K562 (cell line): ENCODE measurements around the gene C14orf180. TPM values are rescaled to one million over a fixed set of nuclear protein-coding genes. Genes with fewer than 3 reads are reported as not detected.

ENCODE experiments used
- ATAC-seq: fragments of 200-7000 bp; cut with Tn5 transposase; 3 replicates; pipeline ENCODE4 v1.9.1; 2020; ENCODE audit warnings: moderate library complexity
- BruUV-seq: library from RNA; stranded (reverse); fragments of 400-500 nt; replicated peaks from 2 replicates; lab custom pipeline; 2021; lab: Mats Ljungman, UMichigan
- CTCF ChIA-PET: fragments of 300-600 bp; formaldehyde crosslinking; extraction: SDS; loops from one replicate; lab custom pipeline; 2021; ENCODE audit warnings: low intra/inter-chr PET ratio; lab: Yijun Ruan, JAX
- POLR2A ChIA-PET: fragments of 300-600, 350-650 bp; sonication (Branson Sonifier 250); formaldehyde crosslinking; extraction: SDS; loops from one replicate; lab custom pipeline; 2021; ENCODE audit warnings: antibody characterized with exemption, inconsistent platforms; lab: Yijun Ruan, JAX
- DNase-seq, 4 experiments: peaks; one replicate each; pipeline versions ENCODE4 v3.0.0 to v3.0.0-alpha.2; 2011 to 2018; ENCODE audit warnings: low spot score in 3 of 4, mixed read lengths in 3 of 4; ENCODE audit errors: extremely low read depth in 1 of 4
- FAIRE-seq: peaks from 2 replicates; lab custom pipeline; 2011; peaks lifted over from hg19 to GRCh38; lab: Jason Lieb, UNC
- H2AFZ ChIP-seq: 2 replicates; pipeline ENCODE4 v1.6.0; 2011; ENCODE audit warnings: low read depth, low read length, control low read depth, inconsistent platforms
- H3K27ac ChIP-seq: fragments of 200-600 bp; 3 replicates; pipeline ENCODE4 v1.8.0; 2011; ENCODE audit warnings: low read depth, mild to moderate bottlenecking, control low read depth, inconsistent platforms, low read length, moderate library complexity, mixed read lengths; ENCODE audit errors: extremely low read depth
- H3K27me3 ChIP-seq, 2 experiments: fragments of 300-600 bp in 1 of 2; 2 replicates in 1 of 2; 3 replicates in 1 of 2; pipeline versions ENCODE4 v1.6.0 to v1.8.0; 2011; ENCODE audit warnings: inconsistent platforms in 2 of 2, low read length in 2 of 2, mild to moderate bottlenecking in 1 of 2, mixed read lengths in 1 of 2, moderate library complexity in 1 of 2; ENCODE audit not compliant: control insufficient read depth in 2 of 2, insufficient read depth in 2 of 2
- H3K36me3 ChIP-seq: fragments of 300-600 bp; 3 replicates; pipeline ENCODE4 v1.8.0; 2011; ENCODE audit warnings: mild to moderate bottlenecking, low read length, inconsistent platforms; ENCODE audit not compliant: control insufficient read depth, insufficient read depth
- H3K4me1 ChIP-seq, 2 experiments: fragments of 200-600 bp in 1 of 2; replicated peaks in 1 of 2; 2 replicates in 1 of 2; 3 replicates in 1 of 2; pipeline versions ENCODE4 v1.5.1 to v1.8.0; 2011; ENCODE audit warnings: inconsistent platforms in 2 of 2, low read length in 2 of 2, mild to moderate bottlenecking in 1 of 2, mixed read lengths in 1 of 2, moderate library complexity in 1 of 2; ENCODE audit not compliant: control insufficient read depth in 2 of 2, insufficient read depth in 2 of 2
- H3K4me2 ChIP-seq: 2 replicates; pipeline ENCODE4 v1.6.1; 2011; ENCODE audit warnings: low read length, control low read depth, inconsistent platforms, mixed read lengths; ENCODE audit not compliant: insufficient read depth
- H3K4me3 ChIP-seq: fragments of 200-600 bp; sonication (generic), shearing (Covaris generic); 2 replicates; pipeline ENCODE4 v1.5.1; 2016; ENCODE audit warnings: control low read depth, inconsistent platforms
- H3K79me2 ChIP-seq: fragments of 200-600 bp; 3 replicates; pipeline ENCODE4 v1.8.0; 2011; ENCODE audit warnings: low read length, inconsistent platforms; ENCODE audit not compliant: control insufficient read depth, insufficient read depth
- H3K9ac ChIP-seq, 2 experiments: 2 replicates each; pipeline versions ENCODE4 v1.6.0 to v1.6.1; 2011; ENCODE audit warnings: low read depth in 2 of 2, low read length in 2 of 2, control low read depth in 1 of 2, inconsistent platforms in 1 of 2, mild to moderate bottlenecking in 1 of 2, mixed read lengths in 1 of 2; ENCODE audit not compliant: insufficient read depth in 1 of 2
- H3K9me1 ChIP-seq: one replicate; pipeline ENCODE4 v1.6.0; 2011; ENCODE audit warnings: inconsistent platforms, mild to moderate bottlenecking, low read length, moderate library complexity; ENCODE audit not compliant: control insufficient read depth, insufficient read depth
- H3K9me3 ChIP-seq: replicated peaks from 2 replicates; pipeline ENCODE4 v1.5.1; 2011; ENCODE audit warnings: low read depth, low read length, inconsistent platforms; ENCODE audit not compliant: control insufficient read depth, insufficient read depth
- H4K20me1 ChIP-seq: replicated peaks from 2 replicates; pipeline ENCODE4 v1.6.1; 2011; ENCODE audit warnings: low read length, inconsistent platforms, mixed read lengths; ENCODE audit not compliant: control insufficient read depth, insufficient read depth
- CHD7 ChIP-seq: fragments of 200-600 bp; sonication (generic); IDR thresholded peaks from one replicate; pipeline ENCODE4 v1.6.1; 2012; ENCODE audit warnings: mild to moderate bottlenecking, low read depth, low read length, inconsistent platforms
- NFIX ChIP-seq: fragments of 250-450 bp; sonication (Bioruptor Pico); IDR thresholded peaks from 2 replicates; pipeline ENCODE4 v1.4.0; 2020; ENCODE audit warnings: low read depth, mild to moderate bottlenecking, moderate library complexity
- OTX1 ChIP-seq: fragments of 450-650 bp; formaldehyde crosslinking; IDR thresholded peaks from 2 replicates; pipeline ENCODE4 v1.4.0; 2022; ENCODE audit warnings: mild to moderate bottlenecking
- POLR2B ChIP-seq: fragments of 450-650 bp; IDR thresholded peaks from 2 replicates; pipeline ENCODE4 v1.6.1; 2018; ENCODE audit warnings: low read depth; ENCODE audit not compliant: partially characterized antibody
- ZBTB49 ChIP-seq: sonication (generic); formaldehyde crosslinking; IDR thresholded peaks from 2 replicates; pipeline ENCODE4 v1.8.0; 2022; ENCODE audit warnings: missing genetic modification reagents, mild to moderate bottlenecking, borderline replicate concordance
- ZNF24 ChIP-seq: fragments of 450-650 bp; IDR thresholded peaks from 2 replicates; pipeline ENCODE4 v1.6.1; 2016
- ZNF408 ChIP-seq: fragments of 250-450 bp; sonication (Bioruptor Pico); IDR thresholded peaks from 2 replicates; pipeline ENCODE4 v1.4.0; 2020; ENCODE audit warnings: low read depth, mild to moderate bottlenecking, moderate library complexity
- WGBS: fragments of 100-300 bp; shearing (Covaris generic); methylation state at CpG from one replicate; pipeline ENCODE4 v1.1.6; 2016; ENCODE audit warnings: low coverage, mixed read lengths; ENCODE audit not compliant: insufficient coverage; ENCODE audit errors: missing lambda C conversion rate; 5-methylcytosine and 5-hydroxymethylcytosine counted together
- in situ Hi-C: fragments of 300-500 bp; cut with MboI; formaldehyde crosslinking; loops from 4 replicates; pipeline ENCODE4 v1.15.0; 2018; ENCODE audit warnings: inconsistent platforms, mixed read lengths
- intact Hi-C: fragments of 100-400 bp; cut with micrococcal nuclease; formaldehyde crosslinking; loops from 2 replicates; pipeline ENCODE4 v1.14.2; 2022
- polyA plus RNA-seq, 8 experiments: library from polyadenylated mRNA; depleted of rRNA in 4 of 8; stranded (reverse) in 5 of 8; unstranded in 3 of 8; fragments of >200 nt; fragmentation: Nextera tagmentation in 2 of 8; fragmentation: Illumina TruSeq in 1 of 8; extraction: Ambion mirVana in 2 of 8; extraction: Trizol in 1 of 8; gene quantifications; 2 replicates each; pipeline versions ENCODE4 v1.2.1 to v1.2.3, GENCODE V29; 2011 to 2014; ENCODE audit warnings: inconsistent platforms in 1 of 8, missing spikeins in 1 of 8
- total RNA-seq, 7 experiments: library from RNA; depleted of rRNA in 6 of 7; stranded (reverse); fragments of >200 nt in 6 of 7; fragmentation: Illumina TruSeq in 2 of 7; extraction: Trizol in 2 of 7; gene quantifications; 2 replicates each; pipeline versions ENCODE4 v1.2.1 to v1.2.3, GENCODE V29; 2011 to 2021; ENCODE audit warnings: low replicate concordance in 1 of 7

C14orf180 gene
- total and polyA plus RNA-seq, 9 of the 15 experiments (the other 6 are each of a cell fraction or from before 2014, with no cell fraction given), result not detected

- DNase-seq, result peak in 1 of 4 experiments; percentile 36
- WGBS, result 15% methylated on average over 13 of the region's 16 CpGs
- intact Hi-C loops (no loop called here), in situ Hi-C loops (no loop called here)
- POLR2A ChIA-PET, result interaction anchor here (0.7 to 2.0 kb wide), 3 partner anchors 8 to 29 kb away, joined by 3 to 7 read pairs (median 3); no protein-coding TSS in a partner anchor
- Histone ChIP-seq H3K27me3 (peaks cover 0 to 9% of the 10 kb centered on the region in 2 experiments; a peak in 1 of 5 replicates), H3K4me1 (peaks cover 11 to 81% of the 10 kb centered on the region in 2 experiments), H3K9me3 (no peaks in the 10 kb centered on the region), H3K9ac (0 out of 4 replicates have a peak overlapping the region, but pooled peaks of 1 of the 2 experiments have one; percentile 2), H3K9me1 (no peaks in the 10 kb centered on the region), H3K79me2 (no peaks in the 10 kb centered on the region), H3K27ac (no peak overlapping the region), H3K4me2 (no peak overlapping the region), H4K20me1 (no peaks in the 10 kb centered on the region; the same call in 1 of the 2 replicates), H2AFZ (no peak overlapping the region), H3K4me3 (no peak overlapping the region), H3K36me3 (no peaks in the 10 kb centered on the region)
- CTCF ChIA-PET, result no interaction called here
- no TSS peak for BruUV-seq
- FAIRE-seq, result no peak
- peak; percentile 64 for ATAC-seq
- TF ChIP-seq OTX1, result no peak
- no peak for TF ChIP-seq ZBTB49
- TF ChIP-seq NFIX (CRISPR knock-in tag), result no peak
- peak; percentile 61; the same call in 1 of the 2 replicates for TF ChIP-seq ZNF24
- TF ChIP-seq POLR2B, result no peak
- TF ChIP-seq CHD7, result no peak
- no peak for TF ChIP-seq ZNF408
These were observed 3.2 kb upstream of the C14orf180 start for GRCh38 chr14:104576232-104576969.
